Measurements from ENCODE around the gene INPP4B. TPM values are rescaled to one million over a fixed set of nuclear protein-coding genes. Genes with fewer than 3 reads are reported as not detected.

INPP4B gene
- total RNA-seq, 1 experiment from 2014 or later, result 14.3 TPM

GRCh38 chr4:142815834-142816233, 30.3 kb downstream of the INPP4B start:
- Histone ChIP-seq H3K4me3 (replicated peaks in 1 of 2; ENCODE audit: low read depth in 1 of 2, low read length in 2 of 2) (no peak overlapping the region), H2AFZ (ENCODE audit: low read depth, low read length, poor library complexity, severe bottlenecking) (peak overlapping the region; percentile 63), H3K27me3 (ENCODE audit: insufficient read depth, low read length) (no peaks in the 10 kb centered on the region), H3K36me3 (ENCODE audit: control insufficient read depth in 1 of 2, insufficient read depth in 2 of 2, low read length in 2 of 2) (no peaks in the 10 kb centered on the region), H3K27ac (ENCODE audit: low read depth, low read length) (peak overlapping the region; percentile 93; the same call in 1 of the 2 replicates), H4K20me1 (ENCODE audit: insufficient read depth) (no peaks in the 10 kb centered on the region), H3K9ac (ENCODE audit: low read length) (no peak overlapping the region), H3K4me2 (ENCODE audit: low read length) (peak overlapping the region; percentile 39), H3K79me2 (ENCODE audit: insufficient read depth, low read length) (no peaks in the 10 kb centered on the region), H3K9me3 (ENCODE audit: control insufficient read depth in 1 of 2, insufficient read depth in 1 of 2, low read depth in 1 of 2, low read length in 2 of 2) (no peaks in the 10 kb centered on the region), H3K4me1 (ENCODE audit: control insufficient read depth in 1 of 2, insufficient read depth in 2 of 2, low read length in 2 of 2) (peaks cover 46 to 48% of the 10 kb centered on the region in 2 experiments), H3K9me2 (ENCODE audit: insufficient read depth) (no peaks in the 10 kb centered on the region)
- no TSS peak for BruUV-seq (replicated peaks)
- TF ChIP-seq JUND (IDR thresholded peaks at IDR 0.05) (peak; percentile 23; the same call in 1 of the 2 replicates), ZBTB33 (IDR thresholded peaks at IDR 0.05; ENCODE audit: extremely low read depth, insufficient replicate concordance, low read length) (no peak), FOSL1 (IDR thresholded peaks at IDR 0.05; ENCODE audit: low read depth) (0 out of 2 replicates have a peak, but pooled peaks have one; percentile 18)
- POLR2A ChIA-PET, result no interaction called here
- intact Hi-C loops (cut with micrococcal nuclease), result no loop called here
- CTCF ChIA-PET, result no interaction called here
- RAD21 ChIA-PET (ENCODE audit: low non-redundant PET in 1 of 2, low total read pairs in 2 of 2, uncharacterized antibody in 2 of 2, unreplicated experiment in 2 of 2), result no interaction called here
- ATAC-seq (no peak), DNase-seq (ENCODE audit: low read depth, low spot score) (peak; percentile 13)

GRCh38 chr4:142813388-142813787, 32.7 kb downstream of the INPP4B start:
- Histone ChIP-seq H3K9me3 (ENCODE audit: control insufficient read depth in 1 of 2, insufficient read depth in 1 of 2, low read depth in 1 of 2, low read length in 2 of 2) (no peaks in the 10 kb centered on the region), H2AFZ (ENCODE audit: low read depth, low read length, poor library complexity, severe bottlenecking) (no peak overlapping the region), H4K20me1 (ENCODE audit: insufficient read depth) (no peaks in the 10 kb centered on the region), H3K27me3 (ENCODE audit: insufficient read depth, low read length) (no peaks in the 10 kb centered on the region), H3K79me2 (ENCODE audit: insufficient read depth, low read length) (no peaks in the 10 kb centered on the region), H3K27ac (ENCODE audit: low read depth, low read length) (no peak overlapping the region), H3K4me1 (ENCODE audit: control insufficient read depth in 1 of 2, insufficient read depth in 2 of 2, low read length in 2 of 2) (peaks cover 30 to 31% of the 10 kb centered on the region in 2 experiments), H3K4me3 (replicated peaks in 1 of 2; ENCODE audit: low read depth in 1 of 2, low read length in 2 of 2) (no peak overlapping the region), H3K9me2 (ENCODE audit: insufficient read depth) (no peaks in the 10 kb centered on the region), H3K9ac (ENCODE audit: low read length) (no peak overlapping the region), H3K36me3 (ENCODE audit: control insufficient read depth in 1 of 2, insufficient read depth in 2 of 2, low read length in 2 of 2) (no peaks in the 10 kb centered on the region), H3K4me2 (ENCODE audit: low read length) (no peak overlapping the region)
- DNase-seq (ENCODE audit: low read depth, low spot score) (no peak), ATAC-seq (no peak)
- RAD21 ChIA-PET (ENCODE audit: low non-redundant PET in 1 of 2, low total read pairs in 2 of 2, uncharacterized antibody in 2 of 2, unreplicated experiment in 2 of 2), result no interaction called here
- BruUV-seq (replicated peaks), result no TSS peak
- POLR2A ChIA-PET, result no interaction called here
- CTCF ChIA-PET, result no interaction called here
- intact Hi-C loops (cut with micrococcal nuclease), result no loop called here
- TF ChIP-seq RAD21 (IDR thresholded peaks at IDR 0.05; ENCODE audit: low read depth) (no peak), EZH2 (IDR thresholded peaks at IDR 0.05) (no peak), MAX (IDR thresholded peaks at IDR 0.05) (no peak), POLR2A (IDR thresholded peaks at IDR 0.05; ENCODE audit: borderline replicate concordance, extremely low read depth, insufficient read depth, insufficient read length) (no peak), REST (IDR thresholded peaks at IDR 0.05; ENCODE audit: low read depth) (no peak), SIN3A (IDR thresholded peaks at IDR 0.05; ENCODE audit: low read depth) (no peak), CTCF (IDR thresholded peaks at IDR 0.05 in 2 of 3, conservative IDR thresholded peaks at IDR 0.05 in 1 of 3; ENCODE audit: borderline replicate concordance in 1 of 3, insufficient read depth in 1 of 3, low read depth in 2 of 3, low read length in 2 of 3) (no peak), ZNF274 (IDR thresholded peaks at IDR 0.05; ENCODE audit: low read depth, low read length) (no peak), SP1 (IDR thresholded peaks at IDR 0.05; ENCODE audit: low read depth) (no peak), ATF3 (IDR thresholded peaks at IDR 0.05) (no peak), CBX3 (IDR thresholded peaks at IDR 0.05; ENCODE audit: low read depth) (no peak)
